CD4-positive, alpha-beta T cell treated with Interleukin-15 for 4 hours (primary cell): ENCODE data around the gene RNF168.
"Not testable (repeated sequence)": the region's sequence is repeated elsewhere in the genome, so short reads cannot be mapped to it uniquely, and the experiment has no call there.

Experiments used
- DNase-seq: peaks from one replicate; pipeline ENCODE4 v3.0.0-alpha.2; 2020; ENCODE audit warnings: low spot score

RNF168 gene, protein sequence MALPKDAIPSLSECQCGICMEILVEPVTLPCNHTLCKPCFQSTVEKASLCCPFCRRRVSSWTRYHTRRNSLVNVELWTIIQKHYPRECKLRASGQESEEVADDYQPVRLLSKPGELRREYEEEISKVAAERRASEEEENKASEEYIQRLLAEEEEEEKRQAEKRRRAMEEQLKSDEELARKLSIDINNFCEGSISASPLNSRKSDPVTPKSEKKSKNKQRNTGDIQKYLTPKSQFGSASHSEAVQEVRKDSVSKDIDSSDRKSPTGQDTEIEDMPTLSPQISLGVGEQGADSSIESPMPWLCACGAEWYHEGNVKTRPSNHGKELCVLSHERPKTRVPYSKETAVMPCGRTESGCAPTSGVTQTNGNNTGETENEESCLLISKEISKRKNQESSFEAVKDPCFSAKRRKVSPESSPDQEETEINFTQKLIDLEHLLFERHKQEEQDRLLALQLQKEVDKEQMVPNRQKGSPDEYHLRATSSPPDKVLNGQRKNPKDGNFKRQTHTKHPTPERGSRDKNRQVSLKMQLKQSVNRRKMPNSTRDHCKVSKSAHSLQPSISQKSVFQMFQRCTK

GRCh38 chr3:196503196-196504076, at the start of gene RNF168:
Gene RNF168, minus strand, starts transcription at chr3:196503768. Its CDS starts 595 bp downstream, at chr3:196503173.
- peak; percentile 92 for DNase-seq

DNA sequence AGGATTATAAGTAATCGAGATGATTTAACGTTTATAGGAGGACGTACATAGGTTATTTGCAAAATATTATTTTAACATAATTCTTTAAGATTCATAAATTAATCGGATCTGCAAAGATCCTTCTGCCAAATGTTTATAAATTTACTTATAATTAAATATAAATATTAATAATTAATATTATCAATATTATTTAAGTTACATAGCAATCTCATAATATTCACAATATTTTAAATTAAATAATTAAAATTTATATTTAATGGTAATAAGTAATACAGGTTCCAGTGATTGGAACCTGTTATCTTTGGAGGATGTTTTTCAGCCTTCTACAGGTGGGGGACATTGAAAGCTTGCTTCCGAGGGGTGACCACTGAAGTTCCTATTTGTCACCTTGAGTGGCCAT, 48.7 kb upstream of the RNF168 start:
- no peak for DNase-seq

DNA sequence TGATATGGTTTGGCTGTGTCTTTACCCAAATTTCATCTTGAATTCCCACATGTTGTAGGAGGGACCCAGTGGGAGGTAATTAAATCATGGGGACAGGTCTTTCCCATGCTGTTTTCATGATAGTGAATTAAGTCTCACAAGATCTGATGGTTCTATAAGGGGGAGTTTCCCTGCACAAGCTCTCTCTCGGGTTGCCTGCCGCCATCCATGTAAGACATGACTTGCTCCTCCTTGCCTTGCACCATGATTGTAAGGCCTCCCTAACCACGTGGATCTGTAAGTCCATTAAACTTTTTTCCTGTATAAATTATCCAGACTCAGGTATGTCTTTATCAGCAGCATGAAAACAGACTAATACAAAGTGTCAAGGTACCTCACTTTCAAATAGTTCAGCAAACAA, 46.6 kb upstream of the RNF168 start:
- DNase-seq, result not testable (repeated sequence)

GRCh38 chr3:196549312-196549711, 45.7 kb upstream of the RNF168 start:
- DNase-seq, result not testable (repeated sequence)

DNA sequence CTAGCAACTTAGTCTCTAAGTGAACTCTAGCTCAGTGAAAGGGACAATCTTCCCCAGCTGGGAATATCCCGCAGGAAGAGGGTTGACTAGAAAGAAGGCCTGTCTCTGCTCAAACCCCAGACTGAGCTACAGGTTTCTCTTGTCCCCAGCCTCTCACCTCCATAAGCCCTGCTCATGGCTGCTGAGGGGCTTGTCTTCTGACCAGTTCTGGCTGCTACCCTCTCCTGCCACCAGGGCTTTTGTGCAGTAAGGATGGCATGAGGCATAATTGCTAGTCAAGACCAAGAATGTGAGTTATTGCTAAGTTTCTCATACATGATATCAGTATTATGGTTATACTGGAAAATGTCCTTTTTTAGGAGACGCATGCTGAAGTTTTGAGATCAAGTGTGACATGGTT, 43.5 kb upstream of the RNF168 start:
- DNase-seq, result no peak

DNA sequence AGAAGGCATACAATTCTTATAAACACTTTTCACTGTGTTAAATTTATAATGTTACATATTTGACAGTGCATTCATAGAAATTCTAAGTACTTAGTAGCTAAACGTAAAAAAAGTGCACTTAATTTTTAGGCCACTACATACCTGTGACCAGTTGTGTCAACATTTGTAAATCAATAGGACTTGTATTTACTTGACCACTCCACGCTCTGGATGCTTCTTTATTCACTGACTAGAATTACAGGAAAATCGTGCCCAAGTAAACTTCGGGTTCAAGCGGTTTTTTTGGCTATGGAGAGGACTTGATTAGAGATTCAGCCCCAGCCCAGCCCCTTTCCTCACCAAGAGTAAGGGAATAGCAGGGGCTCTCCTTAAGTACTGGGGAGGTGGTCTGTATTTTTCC, 43.0 kb upstream of the RNF168 start:
- DNase-seq, result no peak

DNA sequence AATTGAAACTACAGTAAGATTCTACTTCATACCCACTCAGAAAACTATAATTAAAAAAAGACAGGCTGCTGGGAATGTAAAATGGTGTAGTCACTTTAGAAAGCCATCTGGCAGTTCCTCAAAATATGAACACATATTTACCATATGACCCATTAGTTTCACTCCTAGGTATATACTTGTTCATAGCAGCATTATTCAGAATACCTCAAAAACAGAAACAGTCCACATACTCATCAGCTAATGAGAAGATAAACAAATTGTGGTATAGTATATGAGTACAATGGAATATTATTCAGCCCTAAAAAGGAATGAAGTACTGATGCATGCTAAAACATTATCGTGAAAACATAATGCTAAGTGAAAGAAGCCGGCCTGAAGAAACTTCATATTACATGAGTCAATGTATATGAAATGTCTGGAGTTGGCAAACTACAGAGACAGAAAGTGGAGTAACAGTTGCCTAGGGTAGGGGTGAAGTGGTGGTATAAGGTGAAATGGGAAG, 41.0 kb upstream of the RNF168 start:
- no peak for DNase-seq

DNA sequence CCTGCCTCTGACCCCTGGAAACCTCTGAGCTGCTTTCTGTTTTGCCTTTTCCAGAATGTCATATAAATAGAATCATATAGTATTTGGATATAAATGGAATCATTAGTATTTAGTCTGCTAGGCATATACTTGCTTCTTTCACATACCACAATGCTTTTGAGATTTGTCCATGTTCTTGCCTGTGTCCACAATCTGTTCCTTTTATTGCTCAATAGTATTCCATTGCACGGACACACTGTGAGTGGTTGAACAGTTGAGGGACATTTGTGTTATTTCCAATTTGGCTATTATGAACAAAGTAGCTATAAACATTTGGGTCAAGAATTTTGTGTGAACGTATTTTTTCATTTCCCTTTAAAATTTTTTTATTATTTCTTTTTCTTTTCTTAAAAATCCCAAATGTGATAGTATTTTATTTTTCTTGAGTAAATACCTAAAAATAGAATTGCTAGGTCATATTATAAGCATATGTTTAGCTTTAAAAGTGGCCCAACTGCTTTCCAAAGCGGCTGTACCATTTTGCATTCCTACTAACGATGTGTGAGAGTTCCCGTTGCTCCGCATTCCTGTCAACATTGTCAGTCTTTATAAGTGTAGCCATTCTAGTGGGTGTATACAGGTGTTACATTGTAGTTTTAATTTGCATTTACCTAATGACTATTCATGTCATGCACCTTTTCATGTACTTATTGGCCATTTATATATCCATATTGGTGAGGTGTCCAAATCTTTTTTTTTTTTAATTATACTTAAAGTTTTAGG, 38.3 kb upstream of the RNF168 start:
- no peak for DNase-seq

DNA sequence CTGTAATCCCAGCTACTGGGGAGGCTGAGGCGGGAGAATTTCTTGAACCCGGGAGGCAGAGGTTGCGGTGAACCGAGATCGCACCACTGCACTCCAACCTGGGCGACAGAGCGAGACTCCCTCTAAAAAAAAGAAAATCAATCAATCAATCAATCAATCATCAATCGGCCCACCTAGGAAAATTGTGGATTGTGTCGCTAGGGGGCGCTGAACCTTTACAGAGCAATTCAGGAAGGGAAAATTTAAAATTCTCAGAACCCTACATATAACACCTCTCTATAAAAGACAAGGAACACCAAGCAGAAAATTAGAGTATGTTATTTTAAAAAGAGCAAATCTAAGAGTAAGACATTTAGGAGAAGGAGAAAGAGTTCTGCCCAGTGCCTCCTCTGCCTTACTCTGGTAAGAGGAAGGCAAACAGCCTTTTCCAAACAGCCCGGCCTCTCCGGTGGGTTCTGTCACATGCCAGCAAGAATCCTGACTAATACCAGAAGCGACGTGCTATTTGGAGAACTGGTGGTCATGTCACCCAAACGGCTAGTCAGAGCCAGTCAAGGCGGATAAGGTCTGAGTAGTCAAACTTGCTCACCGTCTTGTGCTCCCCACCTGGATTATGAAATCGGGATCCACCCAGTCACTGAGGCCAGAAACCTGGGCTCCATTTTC, 33.9 kb upstream of the RNF168 start:
- peak; percentile 68 for DNase-seq

DNA sequence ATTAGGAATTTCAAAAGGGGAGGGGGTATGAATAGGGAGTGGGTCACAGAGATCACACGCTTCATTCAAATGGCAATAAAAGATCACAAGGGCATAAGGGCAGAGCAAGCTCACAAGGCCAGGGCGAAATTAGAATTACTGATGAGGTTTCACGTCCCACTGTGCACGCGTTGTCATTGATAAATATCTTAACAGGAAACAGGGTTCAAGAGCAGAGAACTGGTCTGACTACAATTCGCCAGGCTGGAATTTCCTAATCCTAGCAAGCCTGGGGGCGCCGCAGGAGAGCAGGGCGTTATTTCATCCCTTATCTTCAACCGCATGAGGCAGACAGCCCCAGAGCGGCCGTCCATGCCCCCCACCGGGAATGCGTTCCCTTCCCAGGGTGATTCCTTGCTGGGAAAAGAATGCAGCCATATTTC, 29.7 kb upstream of the RNF168 start:
- DNase-seq, result no peak

GRCh38 chr3:196531418-196531817, 27.9 kb upstream of the RNF168 start:
- DNase-seq, result no peak

DNA sequence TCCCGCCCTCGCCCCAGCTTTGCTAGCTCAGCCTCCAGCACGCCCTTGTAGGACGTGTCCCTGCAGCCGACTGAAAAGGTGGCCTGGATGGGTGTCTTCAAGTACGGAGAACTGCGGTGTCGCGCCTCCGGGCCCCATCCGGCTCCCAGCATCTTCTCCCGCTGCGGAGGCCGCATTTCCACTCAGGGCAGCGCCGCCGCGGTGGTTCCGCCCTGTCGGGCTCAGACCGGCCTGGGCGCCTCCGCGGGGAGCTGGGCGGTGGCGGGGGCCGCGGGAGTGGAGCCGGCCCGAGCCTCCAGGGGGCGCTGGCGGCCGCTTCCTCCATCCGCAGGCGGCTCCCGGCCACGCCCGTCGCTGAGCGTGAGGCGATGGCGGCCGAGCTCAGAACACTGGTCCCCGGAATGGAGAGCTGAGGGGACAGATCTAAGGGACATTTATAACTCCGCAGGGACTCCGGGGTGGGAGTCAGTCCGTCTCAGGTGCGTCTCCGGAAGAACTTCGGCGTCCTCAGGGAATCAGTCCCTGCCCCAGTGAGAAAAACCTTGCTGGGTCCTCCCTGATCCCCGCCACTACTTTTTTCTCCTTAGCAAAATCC, 25.2 kb upstream of the RNF168 start:
- peak; percentile 74 for DNase-seq

DNA sequence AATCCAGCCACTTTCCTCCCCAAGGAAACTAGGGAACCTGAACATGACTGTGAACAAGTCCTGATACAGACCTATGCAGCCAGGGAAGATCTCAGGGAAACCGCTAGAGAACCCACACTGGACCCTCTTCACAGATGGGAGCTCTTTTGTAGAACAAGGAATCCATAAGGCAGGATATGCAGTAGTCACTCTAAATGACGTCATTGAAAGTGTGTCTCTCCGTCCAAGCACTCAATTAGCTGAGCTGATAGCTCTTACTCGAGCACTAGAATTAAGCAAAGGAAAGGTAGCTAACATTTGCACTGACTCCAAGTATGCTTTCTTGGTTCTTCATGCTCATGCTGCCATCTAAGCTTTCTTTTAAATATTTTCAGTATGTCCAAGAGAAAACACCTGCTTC, 21.6 kb upstream of the RNF168 start:
- DNase-seq, result no peak

DNA sequence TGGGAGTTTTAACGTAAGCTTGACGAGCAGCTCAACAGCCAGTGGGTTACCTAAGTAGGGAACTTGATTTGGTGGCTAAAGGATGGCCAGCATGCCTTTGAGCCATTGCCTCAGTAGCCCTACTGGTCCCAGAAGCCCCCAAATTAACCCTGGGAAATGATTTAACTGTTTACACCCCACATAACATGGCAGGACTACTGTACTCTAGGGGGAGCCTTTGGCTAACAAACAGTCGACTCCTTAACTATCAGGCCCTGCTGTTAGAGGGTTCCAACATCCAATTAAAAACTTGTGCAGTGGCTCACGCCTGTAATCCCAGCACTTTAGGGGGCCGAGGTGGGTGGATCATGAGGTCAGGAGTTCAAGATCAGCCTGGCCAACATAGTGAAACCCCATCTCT, 21.0 kb upstream of the RNF168 start:
- no peak for DNase-seq

DNA sequence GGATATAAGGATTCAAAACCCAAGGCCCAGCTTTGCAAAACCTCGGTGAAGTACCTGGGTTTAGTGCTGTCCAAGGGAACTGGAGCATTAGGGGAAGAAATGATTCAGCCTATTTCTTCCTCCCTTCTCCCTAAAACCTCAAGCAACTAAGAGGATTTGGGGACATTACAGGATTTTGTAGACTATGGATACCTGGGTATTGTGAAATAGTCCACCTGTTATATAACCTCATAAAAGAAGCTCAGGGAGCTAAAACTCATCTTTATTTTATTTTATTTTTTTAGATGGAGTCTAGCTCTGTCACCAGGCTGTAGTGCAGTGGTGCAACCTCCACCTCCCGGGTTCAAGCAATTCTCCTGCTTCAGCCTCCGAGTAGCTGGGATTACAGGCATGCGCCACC, 20.3 kb upstream of the RNF168 start:
- DNase-seq, result no peak

- not testable (repeated sequence) for DNase-seq
These were observed 17.7 kb upstream of the RNF168 start for GRCh38 chr3:196521291-196521690.

DNA sequence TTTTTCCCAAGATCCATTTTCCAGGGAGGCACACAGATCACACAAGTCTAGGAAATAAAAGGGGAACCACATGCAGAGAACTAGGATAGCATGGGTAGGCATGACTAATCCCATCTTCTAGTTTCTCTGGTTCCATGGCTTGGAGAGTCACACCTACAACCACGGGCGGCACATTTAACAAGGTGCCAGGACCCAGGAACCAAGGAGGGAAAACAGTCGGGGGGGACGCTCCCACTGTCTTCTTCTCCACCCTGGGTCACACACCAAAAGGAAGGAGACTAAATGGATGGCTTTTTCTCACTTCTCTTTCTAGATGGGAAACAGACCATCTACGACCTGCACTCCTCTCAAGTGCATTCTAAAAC, 16.1 kb upstream of the RNF168 start:
- peak; percentile 22 for DNase-seq

- peak; percentile 60 for DNase-seq
These were observed 15.6 kb upstream of the RNF168 start for GRCh38 chr3:196518966-196519717.

- no peak for DNase-seq
These were observed 14.4 kb upstream of the RNF168 start for GRCh38 chr3:196517919-196518318.

DNA sequence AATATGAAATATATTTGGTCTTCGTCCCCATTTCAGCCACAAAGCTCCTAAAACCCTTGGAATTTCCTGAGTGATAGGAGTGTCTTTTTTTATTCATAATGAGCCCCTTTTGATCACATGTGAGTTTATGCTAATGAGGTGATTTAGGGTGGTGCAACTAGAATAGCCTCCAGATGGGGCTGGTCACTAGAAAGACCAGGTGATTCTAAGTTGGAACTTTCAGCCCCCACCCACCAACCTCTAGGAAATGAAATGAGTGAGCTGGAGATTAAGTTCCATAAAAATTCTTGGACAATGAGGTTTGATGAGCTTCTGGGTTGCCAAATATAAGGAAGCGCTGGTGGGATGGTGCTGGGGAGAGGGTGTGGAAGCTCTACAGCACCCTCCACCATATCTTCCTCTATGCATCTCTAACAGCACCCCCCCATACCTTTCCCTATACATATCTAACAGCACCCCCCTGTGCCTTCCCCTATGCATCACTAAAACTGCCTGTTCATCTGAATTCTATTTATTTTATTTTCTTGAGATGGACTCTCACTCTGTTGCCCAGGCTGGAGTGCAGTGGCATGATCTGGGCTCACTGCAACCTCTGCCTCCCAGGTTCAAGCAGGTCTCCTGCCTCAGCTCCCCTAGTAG, 13.7 kb upstream of the RNF168 start:
- DNase-seq, result no peak
